ENCODE results near the gene SHLD1. TPM values are rescaled to one million over a fixed set of nuclear protein-coding genes. Genes with fewer than 3 reads are reported as not detected.

Gene SHLD1
- polyA plus RNA-seq, 4 donors = 8.3 to 11.7 (median 10.1) TPM

GRCh38 chr20:5809495-5809894 is 59.3 kb downstream of the SHLD1 start:
- no peak for DNase-seq (ENCODE audit: low read depth in 4 of 4, low spot score in 2 of 4)

DNA sequence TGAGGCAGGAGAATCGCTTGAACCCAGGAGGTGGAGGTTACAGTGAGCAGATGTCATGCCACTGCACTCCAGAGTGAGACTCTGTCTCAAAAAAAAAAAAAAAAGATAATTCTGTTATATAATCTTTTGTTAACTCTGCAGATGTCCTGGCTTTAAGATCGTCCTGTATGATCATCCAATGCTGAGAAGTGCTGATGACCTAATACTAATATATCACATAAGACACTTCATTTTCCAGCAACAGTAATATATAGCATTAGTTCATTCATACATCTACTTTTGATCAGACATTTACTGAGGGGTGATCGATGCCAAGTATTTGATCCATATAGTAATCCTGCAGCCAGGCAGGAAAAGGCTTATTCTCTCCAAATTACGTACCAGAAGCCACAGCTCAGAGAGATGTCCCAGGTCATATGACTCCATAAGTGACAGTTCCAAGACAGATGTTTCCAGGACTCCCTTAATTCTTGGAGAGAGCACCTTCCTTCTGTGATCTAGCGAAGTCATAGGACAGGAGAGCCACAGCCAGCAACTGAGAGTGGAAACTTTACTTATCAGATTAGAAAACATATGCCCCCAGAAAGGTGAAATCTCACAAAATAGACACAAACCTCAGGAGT is 60.7 kb downstream of the SHLD1 start:
- no peak for DNase-seq (ENCODE audit: low read depth in 4 of 4, low spot score in 2 of 4)

GRCh38 chr20:5811746-5812145 is 61.5 kb downstream of the SHLD1 start:
- no peak for DNase-seq (ENCODE audit: low read depth in 4 of 4, low spot score in 2 of 4)

DNA sequence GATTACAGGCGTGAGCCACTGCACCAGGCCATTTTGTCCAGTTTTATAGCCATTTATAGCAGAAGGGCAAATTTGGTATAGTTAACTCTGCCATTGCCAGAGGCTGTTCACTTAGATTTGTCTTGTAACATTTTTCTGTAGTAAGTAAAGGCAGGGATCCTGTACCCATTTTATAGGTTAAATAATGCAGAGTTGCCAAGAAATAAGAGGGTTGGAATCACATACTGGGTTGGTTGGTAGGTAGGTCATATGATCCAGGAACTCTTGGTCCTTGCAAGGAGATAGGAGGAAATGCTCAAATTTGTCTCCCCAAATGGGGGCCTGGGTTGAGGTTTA is 68.1 kb downstream of the SHLD1 start:
- no peak for DNase-seq (ENCODE audit: low read depth in 4 of 4, low spot score in 2 of 4)

GRCh38 chr20:5820738-5821137 is 70.5 kb downstream of the SHLD1 start:
- DNase-seq (ENCODE audit: low read depth in 4 of 4, low spot score in 2 of 4) = no peak

GRCh38 chr20:5821627-5822215 is 71.5 kb downstream of the SHLD1 start:
- no peak for DNase-seq (ENCODE audit: low read depth in 4 of 4, low spot score in 2 of 4)

DNA sequence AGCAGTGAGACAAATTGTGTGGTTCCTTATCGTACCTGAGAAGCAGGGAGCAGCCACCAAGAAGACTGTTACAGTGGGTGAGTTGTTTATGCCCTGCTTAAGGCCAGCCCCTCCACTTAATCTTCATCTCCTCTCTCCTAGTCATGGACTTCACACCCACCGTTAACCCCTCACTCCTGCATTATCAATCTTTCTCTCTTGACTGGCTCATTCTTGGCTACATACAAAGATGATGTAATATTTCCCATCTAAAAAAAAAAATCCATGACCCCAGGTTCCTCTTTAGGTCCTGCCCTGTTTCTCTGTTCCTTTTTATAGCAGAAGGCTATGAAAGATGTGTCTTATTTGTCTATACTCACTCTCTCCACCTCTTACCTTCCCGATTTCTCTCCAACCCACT is 72.4 kb downstream of the SHLD1 start:
- no peak for DNase-seq (ENCODE audit: low read depth in 4 of 4, low spot score in 2 of 4)

GRCh38 chr20:5825130-5825719 is 75.0 kb downstream of the SHLD1 start:
- DNase-seq (ENCODE audit: low read depth in 4 of 4, low spot score in 2 of 4) = no peak

- no peak for DNase-seq (ENCODE audit: low read depth in 4 of 4, low spot score in 2 of 4)
Measured at GRCh38 chr20:5827098-5827853, 77.1 kb downstream of the SHLD1 start.

GRCh38 chr20:5827861-5828260 is 77.7 kb downstream of the SHLD1 start:
- no peak for DNase-seq (ENCODE audit: low read depth in 4 of 4, low spot score in 2 of 4)

DNA sequence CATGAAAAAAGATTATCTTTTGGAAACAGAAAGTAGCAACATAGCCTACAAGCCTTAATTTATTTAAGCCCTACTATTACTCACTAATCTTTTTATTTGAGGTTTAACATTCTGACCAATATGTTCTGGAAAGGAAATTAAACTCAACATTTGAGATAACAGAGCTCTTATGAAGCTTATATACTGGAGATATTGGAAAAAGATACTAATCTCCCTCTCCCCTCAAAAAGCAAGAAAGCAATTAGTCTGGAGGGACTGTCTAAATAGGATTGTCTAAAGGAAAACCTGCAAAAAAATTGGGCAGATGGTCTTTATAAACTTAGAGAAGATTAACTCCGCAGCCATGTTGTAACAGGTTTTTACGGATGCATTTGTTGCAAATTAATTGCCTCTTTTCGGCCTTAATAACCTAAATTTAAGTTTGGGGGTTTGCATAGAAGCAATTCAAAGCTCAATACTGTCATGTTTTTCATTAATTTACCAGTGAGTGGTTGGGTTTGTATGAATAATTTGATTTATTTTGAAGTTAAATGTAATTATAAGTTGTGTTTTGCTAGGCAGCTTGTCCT is 79.1 kb downstream of the SHLD1 start:
- DNase-seq (ENCODE audit: low read depth in 4 of 4, low spot score in 2 of 4) = no peak

DNA sequence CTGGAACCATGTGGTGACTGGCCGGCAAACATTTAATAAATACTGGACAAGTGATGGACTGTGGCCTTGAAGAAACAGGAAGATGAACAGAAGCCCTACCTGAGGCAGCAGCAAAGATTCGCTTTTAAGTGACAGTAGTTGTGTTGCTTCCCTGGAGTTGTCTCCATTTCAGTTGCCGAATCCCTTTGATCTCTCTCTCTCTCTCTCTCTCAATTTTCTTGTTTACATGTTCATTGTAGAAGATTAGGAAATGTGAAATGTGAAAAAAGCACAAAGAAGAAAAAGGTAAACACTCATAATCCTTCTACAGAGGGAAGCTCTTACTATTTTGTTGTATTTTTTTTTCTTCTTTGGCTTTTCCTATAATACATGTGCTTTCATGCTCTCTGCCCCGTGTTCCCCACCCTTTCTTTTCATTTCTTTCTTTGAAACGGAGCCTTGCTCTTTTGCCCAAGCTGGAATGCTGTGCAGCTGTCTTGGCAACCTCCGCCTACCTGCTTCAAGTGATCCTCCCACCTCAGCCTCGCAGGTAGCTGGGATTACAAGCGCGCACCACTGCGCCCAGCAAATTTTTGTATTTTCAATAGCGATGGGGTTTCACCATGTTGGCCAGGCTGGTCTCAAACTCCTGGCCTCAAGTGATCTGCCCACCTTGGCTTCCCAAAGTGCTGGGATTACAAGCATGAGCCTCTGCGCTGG is 81.5 kb downstream of the SHLD1 start:
- no peak for DNase-seq (ENCODE audit: low read depth in 4 of 4, low spot score in 2 of 4)

GRCh38 chr20:5833309-5833941 is 83.2 kb downstream of the SHLD1 start:
- DNase-seq (ENCODE audit: low read depth in 4 of 4, low spot score in 2 of 4) = no peak

GRCh38 chr20:5834436-5835005 is 84.3 kb downstream of the SHLD1 start:
- DNase-seq (ENCODE audit: low read depth in 4 of 4, low spot score in 2 of 4) = no peak

DNA sequence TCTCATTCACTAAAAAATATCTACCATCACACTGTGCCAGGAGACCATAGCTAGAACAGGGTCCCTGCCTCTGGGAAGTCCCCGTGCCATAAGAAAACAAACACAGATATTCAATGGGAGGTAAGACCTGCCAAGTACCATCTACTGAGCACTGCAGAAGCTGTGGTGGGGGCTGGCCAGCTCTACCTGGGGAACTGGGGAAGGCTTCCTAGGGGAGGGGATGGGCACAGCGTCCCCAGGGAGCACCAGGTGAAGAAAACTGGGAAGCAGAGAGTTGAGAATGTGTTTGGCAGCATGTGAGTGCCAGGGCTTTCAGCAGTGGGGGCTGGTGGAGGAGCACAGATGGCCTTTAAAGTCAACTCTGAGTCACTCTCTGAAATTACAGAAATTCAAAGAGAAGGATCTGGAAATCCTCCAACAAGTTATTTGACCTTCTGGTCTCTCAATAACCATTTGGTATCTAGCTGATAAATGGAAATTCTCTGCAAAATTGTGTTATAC is 85.2 kb downstream of the SHLD1 start:
- DNase-seq (ENCODE audit: low read depth in 4 of 4, low spot score in 2 of 4) = no peak

DNA sequence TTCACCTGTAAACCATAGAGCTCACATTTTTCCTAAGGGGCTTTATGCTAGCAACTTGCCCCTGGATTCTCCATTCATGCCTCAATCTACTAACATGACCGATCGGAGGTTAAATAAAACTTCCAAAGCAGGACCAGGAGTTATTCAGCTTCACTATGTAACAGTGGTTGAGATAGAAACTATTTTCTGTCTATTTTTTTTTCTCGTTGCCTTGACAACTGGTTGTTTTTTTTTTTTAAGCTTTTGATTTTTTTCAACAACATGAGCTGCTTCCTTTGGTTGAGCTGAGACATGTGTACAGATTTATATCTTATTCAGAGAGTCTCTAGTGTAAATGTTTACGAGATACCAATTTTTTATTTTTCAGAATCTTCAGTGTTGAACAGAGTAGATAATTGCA is 85.7 kb downstream of the SHLD1 start:
- no peak for DNase-seq (ENCODE audit: low read depth in 4 of 4, low spot score in 2 of 4)

DNA sequence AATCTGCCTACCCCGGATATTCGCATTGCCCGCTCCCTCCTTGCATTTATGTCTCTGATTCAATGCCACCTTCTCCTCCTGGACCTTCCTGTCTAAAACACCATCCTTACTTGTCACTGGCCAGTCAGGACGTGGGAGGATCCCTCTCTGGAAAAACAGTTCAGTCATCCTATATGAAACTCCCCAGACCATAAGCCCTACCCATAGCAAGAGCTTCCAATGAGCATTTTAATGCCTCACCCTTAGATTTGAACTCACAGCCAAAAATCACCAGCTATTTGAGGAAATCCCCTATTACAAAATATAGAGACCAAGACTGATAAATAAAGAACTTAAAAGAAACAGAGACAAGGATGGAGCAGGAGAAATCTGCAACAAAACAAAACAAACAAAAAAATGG is 86.4 kb downstream of the SHLD1 start:
- no peak for DNase-seq (ENCODE audit: low read depth in 4 of 4, low spot score in 2 of 4)

- DNase-seq (ENCODE audit: low read depth in 4 of 4, low spot score in 2 of 4) = no peak
Measured at GRCh38 chr20:5840411-5841002, 90.3 kb downstream of the SHLD1 start.

DNA sequence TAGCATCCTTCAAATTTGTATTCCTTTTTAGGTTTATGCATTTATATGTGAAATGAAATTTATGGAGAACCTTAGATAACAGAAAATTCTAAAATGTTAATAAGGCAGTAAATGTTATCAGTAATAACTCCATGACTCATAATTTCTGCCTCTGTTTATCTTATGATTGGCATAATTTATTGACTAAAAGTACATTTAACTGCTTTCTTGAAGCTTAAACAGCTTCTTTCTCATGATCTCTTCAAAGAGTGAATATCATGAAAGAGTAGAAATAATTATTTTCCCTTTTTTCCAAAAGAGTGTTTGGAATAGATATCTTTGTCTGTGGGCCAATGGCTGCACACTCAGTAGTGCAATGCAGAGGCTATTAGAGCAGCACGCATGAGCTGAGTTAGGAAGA is 91.3 kb downstream of the SHLD1 start:
- DNase-seq (ENCODE audit: low read depth in 4 of 4, low spot score in 2 of 4) = no peak

Measured in left renal cortex interstitium (tissue), 4 donors.